Right lobe of liver (tissue), 4 donors: ENCODE results near the gene C4orf50.

Source experiments
- CTCF ChIP-seq, 4 donors: fragments of 200-600 bp in 3 of 4; fragments of 450-650 bp in 1 of 4; IDR thresholded peaks; one replicate each; pipeline versions ENCODE4 v1.5.1 to v1.8.0; 2016 to 2022; ENCODE audit warnings: antibody characterized with exemption in 4 of 4, mild to moderate bottlenecking in 2 of 4
- POLR2A ChIP-seq: fragments of 450-650 bp; IDR thresholded peaks from one replicate; pipeline ENCODE4 v1.6.1; 2017; ENCODE audit warnings: antibody characterized with exemption, mild to moderate bottlenecking
- donor health status: DM: no; HTN: no; CAD: no.
- donor health status: DM: no; HTN: no; CAD: no.
- donor health status: DM: no; HTN: yes; CAD: no.

GRCh38 chr4:5972571-5972970 is 45.7 kb downstream of the C4orf50 start:
- TF ChIP-seq POLR2A (no peak), CTCF (IDR thresholded peaks at IDR 0.05) (no peak)
